ENCODE data around the gene GARIN5B. TPM values are rescaled to one million over a fixed set of nuclear protein-coding genes. Genes with fewer than 3 reads are reported as not detected.

GARIN5B gene
- total and polyA plus RNA-seq, 9 donors: not detected

DNA sequence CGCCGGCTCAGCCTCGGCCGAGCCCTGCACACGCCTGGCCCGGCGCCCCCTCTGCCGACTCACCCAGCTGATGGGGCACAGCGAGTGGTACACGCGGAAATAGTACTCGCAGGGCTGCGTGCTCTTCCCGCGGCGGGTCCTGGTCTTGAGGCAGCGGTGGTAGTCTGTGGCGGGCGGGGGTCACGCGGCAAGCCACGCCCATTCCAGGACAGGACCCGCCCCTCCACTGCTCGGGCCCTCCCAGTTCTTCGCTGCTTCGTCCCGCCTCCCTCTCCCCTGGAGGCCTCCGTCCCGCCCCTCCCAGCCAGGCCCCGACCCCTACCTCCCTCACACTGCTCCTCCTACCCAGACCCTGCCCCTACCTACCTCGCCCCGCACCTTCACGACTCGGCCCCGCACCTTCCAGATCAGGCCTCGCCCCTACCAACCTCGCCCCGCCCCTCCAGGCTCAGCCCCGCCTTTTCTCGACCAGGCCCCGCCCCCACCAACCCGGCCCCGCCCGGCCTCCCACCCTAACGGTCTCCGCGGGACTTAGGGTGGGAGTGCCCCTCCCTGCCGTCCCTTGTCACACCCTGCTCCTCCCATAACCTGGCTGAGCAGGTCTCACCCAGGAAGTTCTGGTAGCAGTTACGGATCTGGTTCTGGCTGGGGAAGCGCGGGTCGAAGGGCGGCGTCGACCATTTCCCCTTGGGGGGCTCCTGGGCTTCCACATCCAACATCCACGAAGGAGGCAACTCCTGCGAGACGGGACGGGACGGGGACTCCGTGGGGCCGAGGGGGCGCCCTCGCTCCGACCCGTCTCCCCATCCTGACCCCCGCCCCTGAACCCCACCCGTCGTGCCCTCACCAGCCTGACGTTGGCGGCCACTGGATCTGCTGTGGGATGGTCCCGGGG is 9.0 kb downstream of the GARIN5B start:
- DNase-seq: peak; percentile 63 to 80 (median 67)
- intact Hi-C loops (cut with DNase I): no loop called here
- Histone ChIP-seq H3K27me3 (no peaks in the 10 kb centered on the region), H3K9me3 (no peaks in the 10 kb centered on the region), H3K36me3 (no peaks in the 10 kb centered on the region), H3K4me1 (ENCODE audit: insufficient read depth) (no peaks in the 10 kb centered on the region), H3K4me3 (peak overlapping the region; percentile 28), H3K27ac (no peak overlapping the region)
- WGBS, 3 donors: 1 to 2% (median 1%) methylated on average over 60 to 72 of the region's 72 CpGs
- TF ChIP-seq, protein P1, sequence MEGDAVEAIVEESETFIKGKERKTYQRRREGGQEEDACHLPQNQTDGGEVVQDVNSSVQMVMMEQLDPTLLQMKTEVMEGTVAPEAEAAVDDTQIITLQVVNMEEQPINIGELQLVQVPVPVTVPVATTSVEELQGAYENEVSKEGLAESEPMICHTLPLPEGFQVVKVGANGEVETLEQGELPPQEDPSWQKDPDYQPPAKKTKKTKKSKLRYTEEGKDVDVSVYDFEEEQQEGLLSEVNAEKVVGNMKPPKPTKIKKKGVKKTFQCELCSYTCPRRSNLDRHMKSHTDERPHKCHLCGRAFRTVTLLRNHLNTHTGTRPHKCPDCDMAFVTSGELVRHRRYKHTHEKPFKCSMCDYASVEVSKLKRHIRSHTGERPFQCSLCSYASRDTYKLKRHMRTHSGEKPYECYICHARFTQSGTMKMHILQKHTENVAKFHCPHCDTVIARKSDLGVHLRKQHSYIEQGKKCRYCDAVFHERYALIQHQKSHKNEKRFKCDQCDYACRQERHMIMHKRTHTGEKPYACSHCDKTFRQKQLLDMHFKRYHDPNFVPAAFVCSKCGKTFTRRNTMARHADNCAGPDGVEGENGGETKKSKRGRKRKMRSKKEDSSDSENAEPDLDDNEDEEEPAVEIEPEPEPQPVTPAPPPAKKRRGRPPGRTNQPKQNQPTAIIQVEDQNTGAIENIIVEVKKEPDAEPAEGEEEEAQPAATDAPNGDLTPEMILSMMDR (IDR thresholded peaks at IDR 0.05): no peak
- TF ChIP-seq EP300 (IDR thresholded peaks at IDR 0.05): no peak
- TF ChIP-seq POLR2A (IDR thresholded peaks at IDR 0.05): no peak

DNA sequence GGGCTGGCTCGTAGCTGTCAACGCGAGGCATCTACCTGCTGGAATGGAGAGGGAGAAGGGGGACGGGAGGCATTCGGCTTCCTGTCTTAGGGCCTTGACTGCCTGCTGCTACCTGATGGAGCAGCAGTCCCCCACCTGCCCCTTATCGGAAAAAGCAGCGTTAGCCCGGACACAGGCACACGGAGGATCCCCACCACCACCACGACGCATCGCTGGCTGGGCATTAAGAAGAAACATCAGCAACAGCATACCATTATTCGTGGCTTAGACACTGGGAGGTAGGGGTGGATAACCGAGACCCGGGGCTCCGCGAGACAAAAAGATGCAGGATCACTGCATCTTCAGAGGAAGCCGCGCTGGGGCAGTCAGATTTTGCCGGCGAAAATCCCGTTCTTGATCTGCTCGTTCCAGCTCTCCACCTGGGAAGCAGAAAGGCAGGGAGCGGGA is 9.7 kb downstream of the GARIN5B start:
- H3K27ac ChIP-seq: no peak overlapping the region
- peak overlapping the region; percentile 28 for H3K4me3 ChIP-seq
- no peaks in the 10 kb centered on the region for H3K9me3 ChIP-seq
- H3K36me3 ChIP-seq: no peaks in the 10 kb centered on the region
- H3K27me3 ChIP-seq: no peaks in the 10 kb centered on the region
- TF ChIP-seq POLR2A (IDR thresholded peaks at IDR 0.05) (no peak), EP300 (IDR thresholded peaks at IDR 0.05) (no peak)
- TF ChIP-seq, protein P1 (IDR thresholded peaks at IDR 0.05): no peak
- intact Hi-C loops (cut with DNase I): no loop called here
- H3K4me1 ChIP-seq (ENCODE audit: insufficient read depth): no peaks in the 10 kb centered on the region
- 1 to 2% (median 2%) methylated on average over 24 of the region's 24 CpGs for WGBS, 3 donors
- DNase-seq: peak in 1 of 5 donors; percentile 16

DNA sequence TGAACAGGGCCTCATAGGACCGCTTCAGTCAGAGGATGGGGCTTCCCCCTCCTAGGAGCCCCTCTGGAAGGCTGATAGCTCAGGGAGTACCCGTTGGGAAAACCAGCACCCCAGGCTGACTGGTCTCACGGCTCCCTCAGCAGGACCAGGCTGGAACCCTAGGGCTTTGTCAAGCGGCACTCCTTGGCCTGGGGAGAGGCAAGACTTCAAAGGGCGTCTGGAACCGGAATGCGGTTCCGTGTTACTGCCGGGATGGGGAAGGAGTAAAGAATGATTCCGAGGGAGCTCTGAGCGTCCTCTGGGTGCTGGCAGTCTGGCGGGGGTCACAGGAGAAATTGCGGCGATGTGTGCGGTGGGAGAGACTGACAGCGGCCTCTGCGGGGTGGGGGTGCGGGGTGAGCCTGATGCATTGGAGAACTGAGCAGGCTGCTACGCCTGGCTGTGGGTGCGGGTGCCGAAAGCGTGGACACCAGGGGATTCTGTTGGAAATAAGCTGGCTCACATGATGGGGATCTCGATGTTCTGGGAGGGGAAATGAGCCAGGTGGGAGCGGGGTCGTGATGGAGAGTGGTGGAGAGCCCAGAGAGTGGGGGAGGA is 10.4 kb downstream of the GARIN5B start:
- WGBS, 3 donors: 38 to 60% (median 41%) methylated on average over 25 of the region's 25 CpGs
- intact Hi-C loops (cut with DNase I): no loop called here
- H3K9me3 ChIP-seq: no peaks in the 10 kb centered on the region
- H3K4me3 ChIP-seq: no peak overlapping the region
- peak in 1 of 5 donors; percentile 15 for DNase-seq
- TF ChIP-seq POLR2A (IDR thresholded peaks at IDR 0.05): no peak
- TF ChIP-seq, protein P1 (IDR thresholded peaks at IDR 0.05): no peak
- no peak for TF ChIP-seq EP300 (IDR thresholded peaks at IDR 0.05)
- no peaks in the 10 kb centered on the region for H3K27me3 ChIP-seq
- H3K4me1 ChIP-seq (ENCODE audit: insufficient read depth): no peaks in the 10 kb centered on the region
- H3K36me3 ChIP-seq: no peaks in the 10 kb centered on the region
- no peak overlapping the region for H3K27ac ChIP-seq

DNA sequence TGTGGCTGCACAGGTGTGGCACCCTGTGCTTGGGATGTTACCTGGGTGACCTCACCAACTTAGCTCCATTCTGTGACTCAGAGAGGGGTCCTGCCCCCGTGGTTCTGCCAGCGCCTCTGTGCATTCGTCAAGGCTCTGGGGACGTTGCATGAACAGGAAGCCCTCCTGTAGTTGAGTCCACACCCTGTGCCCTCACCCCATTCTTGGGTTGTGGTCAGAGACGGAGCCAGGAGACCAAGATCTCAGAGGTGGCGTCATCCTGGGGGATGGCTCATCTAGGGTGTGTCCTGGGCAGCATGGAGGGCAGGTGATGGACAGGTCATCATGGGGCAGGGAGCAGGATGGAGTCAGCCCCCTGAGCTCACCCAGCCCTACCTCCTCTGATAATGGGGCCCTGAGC is 11.0 kb downstream of the GARIN5B start:
- intact Hi-C loops (cut with DNase I): no loop called here
- 73 to 83% (median 79%) methylated on average over 6 of the region's 6 CpGs for WGBS, 3 donors
- no peak for TF ChIP-seq POLR2A (IDR thresholded peaks at IDR 0.05)
- TF ChIP-seq, protein P1 (IDR thresholded peaks at IDR 0.05): no peak
- no peak for TF ChIP-seq EP300 (IDR thresholded peaks at IDR 0.05)
- Histone ChIP-seq H3K27ac (no peak overlapping the region), H3K4me3 (no peak overlapping the region), H3K4me1 (ENCODE audit: insufficient read depth) (no peaks in the 10 kb centered on the region), H3K36me3 (no peaks in the 10 kb centered on the region), H3K27me3 (no peaks in the 10 kb centered on the region), H3K9me3 (no peaks in the 10 kb centered on the region)
- DNase-seq: no peak

Data from ovary (tissue), 9 donors.